Measurements from ENCODE around the gene MISP3.

The MISP3 gene

DNA sequence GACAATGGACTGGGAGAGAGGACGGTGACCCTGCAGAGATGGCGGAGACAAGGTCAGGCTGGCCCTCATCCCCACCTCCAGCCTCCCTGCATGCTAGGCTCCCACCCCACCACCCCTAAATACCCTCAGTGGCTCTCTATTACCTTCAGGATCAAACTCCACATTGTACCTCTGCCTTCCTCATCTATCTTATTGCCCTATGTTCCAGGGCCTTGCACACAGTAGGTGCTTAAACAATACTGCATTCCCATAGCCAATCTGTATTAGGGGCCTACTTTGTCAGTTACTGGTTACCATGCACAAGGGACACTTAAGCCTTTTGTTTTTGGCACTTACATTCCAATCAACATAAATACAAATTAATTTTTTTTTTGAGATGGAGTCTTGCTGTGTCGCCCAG lies 17.2 kb upstream of the MISP3 start:
- no peak overlapping the region for H4K8ac ChIP-seq (ENCODE audit: low read depth, low read length)
- H3K18ac ChIP-seq (ENCODE audit: low read length) = no peak overlapping the region
- H3K36me3 ChIP-seq (replicated peaks in 1 of 2; ENCODE audit: control insufficient read depth in 2 of 2, insufficient read depth in 2 of 2, low read length in 2 of 2) = peaks cover 2 to 3% of the 10 kb centered on the region in 2 donors
- H3K27ac ChIP-seq (replicated peaks; ENCODE audit: low read length) = no peak overlapping the region
- H3K79me1 ChIP-seq (ENCODE audit: low read depth, low read length) = no peaks in the 10 kb centered on the region
- H2AFZ ChIP-seq (ENCODE audit: low read length) = no peak overlapping the region
- H4K91ac ChIP-seq (ENCODE audit: low read depth, low read length, poor library complexity) = no peak overlapping the region
- H3K9ac ChIP-seq (ENCODE audit: low read depth, low read length, poor library complexity) = no peak overlapping the region
- no peak overlapping the region for H3K14ac ChIP-seq (ENCODE audit: low read length)
- H3K4me1 ChIP-seq (ENCODE audit: control insufficient read depth in 2 of 2, insufficient read depth in 1 of 2, low read depth in 1 of 2, low read length in 2 of 2) = peaks cover 3 to 4% of the 10 kb centered on the region in 2 donors
- H2BK120ac ChIP-seq (ENCODE audit: low read depth, low read length) = no peak overlapping the region
- no peak overlapping the region for H2BK12ac ChIP-seq (ENCODE audit: low read length)
- no peak for DNase-seq (ENCODE audit: low spot score)
- H2BK15ac ChIP-seq (ENCODE audit: low read length) = peak overlapping the region; percentile 13
- WGBS, 2 donors (ENCODE audit: extremely low coverage in 2 of 2, insufficient read length in 2 of 2, insufficient replicate concordance in 1 of 2) = no CpG with 5 or more reads among the region's 3 CpGs
- H3K4me2 ChIP-seq (ENCODE audit: insufficient read depth, low read length, poor library complexity, severe bottlenecking) = no peak overlapping the region
- H3K27me3 ChIP-seq (ENCODE audit: control insufficient read depth in 3 of 3, insufficient read depth in 3 of 3, low read depth in 1 of 3, low read length in 3 of 3) = peaks cover 0 to 28% (median 14%) of the 10 kb centered on the region in 3 experiments
- peaks cover 0 to 3% of the 10 kb centered on the region in 2 donors for H3K9me3 ChIP-seq (replicated peaks in 1 of 2; ENCODE audit: control insufficient read depth in 2 of 2, insufficient read depth in 1 of 2, low read depth in 1 of 2, low read length in 2 of 2)
- no peak overlapping the region for H2BK5ac ChIP-seq (ENCODE audit: low read length)
- H3K23ac ChIP-seq (ENCODE audit: low read depth, low read length, poor library complexity) = no peak overlapping the region
- H3K4ac ChIP-seq (ENCODE audit: low read length) = no peak overlapping the region
- H2AK5ac ChIP-seq (ENCODE audit: low read depth, low read length) = no peak overlapping the region
- no peak overlapping the region for H3K4me3 ChIP-seq (ENCODE audit: low read length in 2 of 2)

DNA sequence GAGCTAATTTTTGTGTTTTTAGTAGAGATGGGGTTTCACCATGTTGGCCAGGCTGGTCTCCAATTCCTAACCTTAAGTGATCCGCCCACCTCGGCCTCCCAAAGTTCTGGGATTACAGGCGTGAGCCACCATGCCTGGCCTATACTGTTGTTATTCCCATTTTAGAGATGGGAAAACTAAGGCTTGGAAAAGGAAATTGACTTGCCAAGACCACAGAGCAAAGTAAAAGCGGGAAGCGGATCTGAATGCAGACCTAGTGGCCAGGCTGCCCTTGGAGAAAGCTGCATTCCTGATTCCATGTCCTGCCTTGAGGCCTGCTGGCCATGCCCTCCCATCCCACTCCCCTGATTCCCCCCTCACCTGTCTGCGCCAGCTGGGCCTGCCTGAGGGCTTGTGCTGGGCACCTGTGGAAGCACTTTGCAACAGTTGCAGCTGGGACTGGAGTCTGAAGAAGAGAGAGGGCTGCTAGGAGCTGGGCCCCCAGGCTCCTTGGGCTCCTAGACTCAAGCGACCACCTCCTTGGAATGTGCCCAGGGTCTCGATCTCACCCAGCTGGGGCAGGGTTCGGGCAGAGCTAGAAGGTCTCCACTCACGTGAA lies 16.4 kb upstream of the MISP3 start:
- Histone ChIP-seq H3K4me1 (ENCODE audit: control insufficient read depth in 2 of 2, insufficient read depth in 1 of 2, low read depth in 1 of 2, low read length in 2 of 2) (peaks cover 3 to 4% of the 10 kb centered on the region in 2 donors), H4K8ac (ENCODE audit: low read depth, low read length) (no peak overlapping the region), H3K9ac (ENCODE audit: low read depth, low read length, poor library complexity) (no peak overlapping the region), H4K91ac (ENCODE audit: low read depth, low read length, poor library complexity) (no peak overlapping the region), H3K36me3 (replicated peaks in 1 of 2; ENCODE audit: control insufficient read depth in 2 of 2, insufficient read depth in 2 of 2, low read length in 2 of 2) (peaks cover 2 to 3% of the 10 kb centered on the region in 2 donors), H2AFZ (ENCODE audit: low read length) (no peak overlapping the region), H3K4me2 (ENCODE audit: insufficient read depth, low read length, poor library complexity, severe bottlenecking) (no peak overlapping the region), H3K4me3 (ENCODE audit: low read length in 2 of 2) (no peak overlapping the region), H3K4ac (ENCODE audit: low read length) (no peak overlapping the region), H3K9me3 (replicated peaks in 1 of 2; ENCODE audit: control insufficient read depth in 2 of 2, insufficient read depth in 1 of 2, low read depth in 1 of 2, low read length in 2 of 2) (peaks cover 0 to 3% of the 10 kb centered on the region in 2 donors), H2BK15ac (ENCODE audit: low read length) (peak overlapping the region; percentile 46), H2AK5ac (ENCODE audit: low read depth, low read length) (peak overlapping the region; percentile 41), H3K23ac (ENCODE audit: low read depth, low read length, poor library complexity) (no peak overlapping the region), H2BK120ac (ENCODE audit: low read depth, low read length) (no peak overlapping the region), H3K27me3 (ENCODE audit: control insufficient read depth in 3 of 3, insufficient read depth in 3 of 3, low read depth in 1 of 3, low read length in 3 of 3) (peaks cover 0 to 28% (median 14%) of the 10 kb centered on the region in 3 experiments), H2BK5ac (ENCODE audit: low read length) (no peak overlapping the region), H3K18ac (ENCODE audit: low read length) (no peak overlapping the region), H3K14ac (ENCODE audit: low read length) (no peak overlapping the region), H3K79me1 (ENCODE audit: low read depth, low read length) (no peaks in the 10 kb centered on the region), H3K27ac (replicated peaks; ENCODE audit: low read length) (no peak overlapping the region), H2BK12ac (ENCODE audit: low read length) (no peak overlapping the region)
- no peak for DNase-seq (ENCODE audit: low spot score)
- WGBS, 2 donors (ENCODE audit: extremely low coverage in 2 of 2, insufficient read length in 2 of 2, insufficient replicate concordance in 1 of 2) = no CpG with 5 or more reads among the region's 10 CpGs

GRCh38 chr19:14056741-14057356 lies 15.7 kb upstream of the MISP3 start:
- Histone ChIP-seq H2BK12ac (ENCODE audit: low read length) (no peak overlapping the region), H2BK15ac (ENCODE audit: low read length) (no peak overlapping the region), H3K4me2 (ENCODE audit: insufficient read depth, low read length, poor library complexity, severe bottlenecking) (peak overlapping the region; percentile 67), H3K9ac (ENCODE audit: low read depth, low read length, poor library complexity) (peak overlapping the region; percentile 15), H2AFZ (ENCODE audit: low read length) (peak overlapping the region; percentile 89), H3K27ac (replicated peaks; ENCODE audit: low read length) (no peak overlapping the region), H2AK5ac (ENCODE audit: low read depth, low read length) (peak overlapping the region; percentile 41), H3K4me3 (ENCODE audit: low read length in 2 of 2) (peak overlapping the region; percentile 39 to 84), H3K36me3 (replicated peaks in 1 of 2; ENCODE audit: control insufficient read depth in 2 of 2, insufficient read depth in 2 of 2, low read length in 2 of 2) (peaks cover 2 to 3% of the 10 kb centered on the region in 2 donors), H4K91ac (ENCODE audit: low read depth, low read length, poor library complexity) (no peak overlapping the region), H3K23ac (ENCODE audit: low read depth, low read length, poor library complexity) (peak overlapping the region; percentile 8), H3K14ac (ENCODE audit: low read length) (no peak overlapping the region), H2BK5ac (ENCODE audit: low read length) (no peak overlapping the region), H3K79me1 (ENCODE audit: low read depth, low read length) (no peaks in the 10 kb centered on the region), H3K18ac (ENCODE audit: low read length) (peak overlapping the region; percentile 96), H3K4ac (ENCODE audit: low read length) (no peak overlapping the region), H3K27me3 (ENCODE audit: control insufficient read depth in 3 of 3, insufficient read depth in 3 of 3, low read depth in 1 of 3, low read length in 3 of 3) (peaks cover 0 to 28% (median 14%) of the 10 kb centered on the region in 3 experiments), H2BK120ac (ENCODE audit: low read depth, low read length) (no peak overlapping the region), H3K9me3 (replicated peaks in 1 of 2; ENCODE audit: control insufficient read depth in 2 of 2, insufficient read depth in 1 of 2, low read depth in 1 of 2, low read length in 2 of 2) (peaks cover 0 to 3% of the 10 kb centered on the region in 2 donors), H3K4me1 (ENCODE audit: control insufficient read depth in 2 of 2, insufficient read depth in 1 of 2, low read depth in 1 of 2, low read length in 2 of 2) (peaks cover 3 to 4% of the 10 kb centered on the region in 2 donors), H4K8ac (ENCODE audit: low read depth, low read length) (no peak overlapping the region)
- DNase-seq (ENCODE audit: low spot score) = no peak
- WGBS, 2 donors (ENCODE audit: extremely low coverage in 2 of 2, insufficient read length in 2 of 2, insufficient replicate concordance in 1 of 2) = no CpG with 5 or more reads among the region's 19 CpGs

Measured in neuronal stem cell (in vitro differentiated cells).